ENCODE results near the gene UFSP1. TPM values are rescaled to one million over a fixed set of nuclear protein-coding genes. Genes with fewer than 3 reads are reported as not detected.

UFSP1 gene
- total RNA-seq, 1 donor from 2014 or later: 3.4 TPM

- peaks cover 3 to 28% of the 10 kb centered on the region in 2 donors for H3K36me3 ChIP-seq
- H3K4me1 ChIP-seq: peaks cover 42% of the 10 kb centered on the region
- intact Hi-C loops (cut with DNase I): no loop called here
- no peak for DNase-seq (ENCODE audit: extremely low spot score in 2 of 2)
- no peak overlapping the region for H3K27ac ChIP-seq
- H3K27me3 ChIP-seq: no peaks in the 10 kb centered on the region
- no peak for TF ChIP-seq CTCF (IDR thresholded peaks at IDR 0.05)
- TF ChIP-seq POLR2AphosphoS5 (IDR thresholded peaks at IDR 0.05; ENCODE audit: insufficient read depth in 1 of 2, low read depth in 1 of 2): no peak
- TF ChIP-seq POLR2A (IDR thresholded peaks at IDR 0.05): no peak
- no peaks in the 10 kb centered on the region for H3K9me3 ChIP-seq
- no peak overlapping the region for H3K4me3 ChIP-seq
These were observed 10.8 kb downstream of the UFSP1 start for GRCh38 chr7:100878685-100879084.

- intact Hi-C loops (cut with DNase I): no loop called here
These were observed 11.5 kb downstream of the UFSP1 start for GRCh38 chr7:100878013-100878412.

GRCh38 chr7:100875356-100875751 is 14.2 kb downstream of the UFSP1 start:
- DNase-seq (ENCODE audit: extremely low spot score in 2 of 2): no peak
- intact Hi-C loops (cut with DNase I): no loop called here
- Histone ChIP-seq H3K4me3 (peak overlapping the region; percentile 85 to 93), H3K9me3 (no peaks in the 10 kb centered on the region), H3K27me3 (no peaks in the 10 kb centered on the region), H3K36me3 (peaks cover 0 to 29% of the 10 kb centered on the region in 2 donors), H3K27ac (peak overlapping the region; percentile 77), H3K4me1 (peaks cover 42% of the 10 kb centered on the region)
- TF ChIP-seq POLR2A (IDR thresholded peaks at IDR 0.05): no peak
- no peak for TF ChIP-seq POLR2AphosphoS5 (IDR thresholded peaks at IDR 0.05; ENCODE audit: insufficient read depth in 1 of 2, low read depth in 1 of 2)
- TF ChIP-seq CTCF (IDR thresholded peaks at IDR 0.05): no peak

More at GRCh38 chr7:100878013-100878412, 11.5 kb downstream of the UFSP1 start:
- Histone ChIP-seq H3K4me3 (no peak overlapping the region), H3K27ac (no peak overlapping the region), H3K27me3 (no peaks in the 10 kb centered on the region), H3K9me3 (no peaks in the 10 kb centered on the region), H3K4me1 (peaks cover 42% of the 10 kb centered on the region), H3K36me3 (peaks cover 3 to 23% of the 10 kb centered on the region in 2 donors)
- no peak for DNase-seq (ENCODE audit: extremely low spot score in 2 of 2)
- TF ChIP-seq POLR2A (IDR thresholded peaks at IDR 0.05): no peak
- no peak for TF ChIP-seq POLR2AphosphoS5 (IDR thresholded peaks at IDR 0.05; ENCODE audit: insufficient read depth in 1 of 2, low read depth in 1 of 2)
- TF ChIP-seq CTCF (IDR thresholded peaks at IDR 0.05): no peak

- H3K4me1 ChIP-seq: peaks cover 42% of the 10 kb centered on the region
- H3K27ac ChIP-seq: peak within 1 kb of the TSS; percentile 77
- intact Hi-C loops (cut with DNase I): no loop called here
- DNase-seq (ENCODE audit: extremely low spot score in 2 of 2): peak in 1 of 2 donors; percentile 98
- no peaks in the 10 kb centered on the region for H3K27me3 ChIP-seq
- peak within 1 kb of the TSS; percentile 85 to 93 for H3K4me3 ChIP-seq
- no peaks in the 10 kb centered on the region for H3K9me3 ChIP-seq
- peaks cover 0 to 32% of the 10 kb centered on the region in 2 donors for H3K36me3 ChIP-seq
- TF ChIP-seq POLR2A (IDR thresholded peaks at IDR 0.05) (peak in 1 of 2 donors; percentile 92), POLR2AphosphoS5 (IDR thresholded peaks at IDR 0.05; ENCODE audit: insufficient read depth in 1 of 2, low read depth in 1 of 2) (peak; percentile 97 to 100), CTCF (IDR thresholded peaks at IDR 0.05) (peak in 1 of 3 experiments; percentile 82)
These were observed 14.7 kb downstream of the UFSP1 start, which contains the start of gene SRRT for GRCh38 chr7:100874577-100875355. Gene SRRT (plus strand): TSS chr7:100875103. CDS start chr7:100875591, 488 bp downstream.

- Histone ChIP-seq H3K4me3 (peak overlapping the region; percentile 85 to 93), H3K4me1 (peaks cover 45% of the 10 kb centered on the region), H3K9me3 (no peaks in the 10 kb centered on the region), H3K27ac (peak overlapping the region; percentile 77), H3K36me3 (peaks cover 0 to 32% of the 10 kb centered on the region in 2 donors), H3K27me3 (no peaks in the 10 kb centered on the region)
- TF ChIP-seq POLR2A (IDR thresholded peaks at IDR 0.05) (no peak), CTCF (IDR thresholded peaks at IDR 0.05) (no peak), POLR2AphosphoS5 (IDR thresholded peaks at IDR 0.05; ENCODE audit: insufficient read depth in 1 of 2, low read depth in 1 of 2) (no peak)
- no peak for DNase-seq (ENCODE audit: extremely low spot score in 2 of 2)
- intact Hi-C loops (cut with DNase I): no loop called here
These were observed 15.3 kb downstream of the UFSP1 start for GRCh38 chr7:100874300-100874576.

All from vagina (tissue), 2 donors.